Measurements from ENCODE around the gene HGD. TPM values are rescaled to one million over a fixed set of nuclear protein-coding genes. Genes with fewer than 3 reads are reported as not detected.
"Not testable (repeated sequence)": the region's sequence is repeated elsewhere in the genome, so short reads cannot be mapped to it uniquely, and the experiment has no call there.

HGD gene, protein sequence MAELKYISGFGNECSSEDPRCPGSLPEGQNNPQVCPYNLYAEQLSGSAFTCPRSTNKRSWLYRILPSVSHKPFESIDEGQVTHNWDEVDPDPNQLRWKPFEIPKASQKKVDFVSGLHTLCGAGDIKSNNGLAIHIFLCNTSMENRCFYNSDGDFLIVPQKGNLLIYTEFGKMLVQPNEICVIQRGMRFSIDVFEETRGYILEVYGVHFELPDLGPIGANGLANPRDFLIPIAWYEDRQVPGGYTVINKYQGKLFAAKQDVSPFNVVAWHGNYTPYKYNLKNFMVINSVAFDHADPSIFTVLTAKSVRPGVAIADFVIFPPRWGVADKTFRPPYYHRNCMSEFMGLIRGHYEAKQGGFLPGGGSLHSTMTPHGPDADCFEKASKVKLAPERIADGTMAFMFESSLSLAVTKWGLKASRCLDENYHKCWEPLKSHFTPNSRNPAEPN
- 1 to 10 TPM in 1 of 6 donors, under 1 TPM in 3, not detected in 2; 0.42 to 1.5 (median 0.85) TPM for polyA plus RNA-seq (ENCODE audit: low read depth in 6 of 6)

DNA sequence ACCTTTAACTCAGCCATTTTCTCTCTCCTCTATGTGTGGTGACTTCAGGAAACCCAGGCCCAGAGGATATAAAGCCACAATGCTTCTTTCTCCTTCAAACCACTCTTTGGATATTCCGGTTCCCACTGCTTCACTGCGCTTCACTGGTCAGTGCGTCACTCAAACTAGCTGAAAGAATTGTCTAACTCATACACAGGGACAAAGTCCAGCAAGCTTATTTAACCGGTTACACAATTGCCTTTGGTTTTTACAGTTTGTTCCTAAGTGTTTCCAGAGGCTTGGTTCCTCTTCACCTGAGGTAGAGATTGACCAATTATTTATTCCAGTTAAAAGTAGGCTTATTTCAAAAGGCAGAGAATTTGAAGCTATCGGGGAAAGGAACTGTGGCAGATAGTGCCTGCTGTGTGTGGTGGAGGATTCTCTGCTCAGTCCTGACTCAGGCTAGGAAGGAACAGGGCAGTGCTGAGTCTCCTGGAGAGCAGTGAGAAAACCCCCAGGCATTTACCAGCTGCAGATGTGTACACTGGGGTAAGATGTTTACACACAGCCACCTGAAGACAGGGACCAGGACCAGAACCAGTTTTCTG, at the start of gene HGD:
Gene HGD (minus strand): TSS at position 145 of the 587 bp plus-strand sequence. CDS start 128 bp downstream, at position 17.
- peaks cover 4 to 14% of the 10 kb centered on the region in 2 donors for H3K36me3 Mint-ChIP-seq
- H3K4me1 Mint-ChIP-seq: peaks cover 4 to 18% (median 13%) of the 10 kb centered on the region in 3 donors
- H3K27ac Mint-ChIP-seq: peak within 1 kb of the TSS in 1 of 6 donors; percentile 57
- H3K27me3 Mint-ChIP-seq: peaks cover 0 to 4% (median 0%) of the 10 kb centered on the region in 3 donors
- peaks cover 0 to 12% (median 6%) of the 10 kb centered on the region in 7 donors for H3K9me3 Mint-ChIP-seq
- DNase-seq (no peak), ATAC-seq (ENCODE audit: low read depth in 2 of 2) (no peak)
- H3K4me3 Mint-ChIP-seq: no peak within 1 kb of the TSS

DNA sequence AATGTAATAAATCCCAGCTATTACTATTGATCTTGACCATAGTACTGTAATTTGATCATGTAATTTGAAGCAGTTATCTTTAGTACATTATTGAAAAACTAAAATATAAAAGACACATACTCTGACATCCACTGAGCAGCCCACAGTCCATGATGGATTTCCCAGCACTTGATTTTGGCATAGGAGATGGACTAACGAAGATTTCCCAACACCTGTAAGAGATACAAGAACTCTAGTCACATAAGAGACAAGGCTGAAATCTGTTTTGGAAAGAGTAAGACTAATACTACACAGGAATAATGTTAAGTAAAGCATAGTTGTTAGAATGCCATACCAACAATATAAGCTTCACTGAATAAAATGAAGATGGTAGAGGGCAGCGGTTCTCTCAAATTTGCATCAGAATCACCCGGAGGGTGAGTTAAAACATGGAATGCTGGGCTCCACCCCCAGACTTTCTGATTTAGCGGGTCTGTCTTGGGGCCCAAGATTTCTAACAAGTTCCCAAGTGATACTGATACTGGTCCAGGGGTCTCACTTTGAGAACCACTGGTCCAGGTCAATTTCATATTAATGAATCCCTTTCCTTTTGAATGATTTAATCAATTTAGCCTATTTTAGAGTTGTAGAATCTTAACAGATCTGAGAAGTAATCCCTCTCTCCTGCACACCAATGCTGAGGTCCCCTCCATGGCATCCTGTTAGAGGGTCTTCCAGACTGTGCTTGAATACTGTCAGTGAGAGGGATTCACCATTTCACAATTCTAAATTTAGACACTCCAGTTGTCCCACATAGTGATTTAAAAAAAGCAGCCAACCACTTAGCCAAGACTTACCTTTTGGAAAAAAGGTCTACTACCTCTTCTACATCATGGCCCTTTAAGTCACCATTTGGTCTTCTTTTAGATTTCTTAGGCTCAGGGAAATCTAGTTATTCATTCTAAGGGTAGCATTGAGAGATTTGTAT, 48.8 kb upstream of the HGD start:
- no peak for DNase-seq
- Mint-ChIP-seq H3K9me3 (peaks cover 0 to 9% (median 4%) of the 10 kb centered on the region in 7 donors), H3K27ac (peak overlapping the region in 2 of 6 donors; percentile 3 to 8), H3K4me1 (no peaks in the 10 kb centered on the region), H3K27me3 (no peaks in the 10 kb centered on the region), H3K4me3 (no peak overlapping the region), H3K36me3 (no peaks in the 10 kb centered on the region)
- no peak for ATAC-seq (ENCODE audit: low read depth in 2 of 2)

DNA sequence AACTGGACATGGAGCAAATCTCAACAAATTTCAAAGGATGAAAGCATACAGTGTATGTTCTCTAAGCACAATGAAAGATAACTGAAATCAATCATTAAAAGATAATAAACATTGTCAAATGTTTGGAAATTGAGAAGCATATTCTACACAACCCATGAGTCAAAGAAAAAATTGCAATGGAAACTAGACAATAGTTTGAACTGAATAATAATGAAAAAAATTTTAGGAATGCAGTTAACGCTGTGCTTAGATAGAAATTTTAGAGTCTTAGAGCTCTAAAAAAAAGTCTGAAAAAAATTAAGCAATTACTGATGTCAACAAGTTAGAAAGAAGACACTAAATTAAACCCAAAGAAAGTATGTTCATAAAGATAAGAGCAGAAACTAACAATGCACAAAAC, 44.8 kb upstream of the HGD start:
- no peaks in the 10 kb centered on the region for H3K27me3 Mint-ChIP-seq
- H3K9me3 Mint-ChIP-seq: peaks cover 0 to 2% (median 0%) of the 10 kb centered on the region in 7 donors
- no peak for ATAC-seq (ENCODE audit: low read depth in 2 of 2)
- peak overlapping the region in 2 of 6 donors; percentile 8 to 76 for H3K27ac Mint-ChIP-seq
- H3K4me1 Mint-ChIP-seq: no peaks in the 10 kb centered on the region
- no peak for DNase-seq
- no peaks in the 10 kb centered on the region for H3K36me3 Mint-ChIP-seq
- H3K4me3 Mint-ChIP-seq: no peak overlapping the region

DNA sequence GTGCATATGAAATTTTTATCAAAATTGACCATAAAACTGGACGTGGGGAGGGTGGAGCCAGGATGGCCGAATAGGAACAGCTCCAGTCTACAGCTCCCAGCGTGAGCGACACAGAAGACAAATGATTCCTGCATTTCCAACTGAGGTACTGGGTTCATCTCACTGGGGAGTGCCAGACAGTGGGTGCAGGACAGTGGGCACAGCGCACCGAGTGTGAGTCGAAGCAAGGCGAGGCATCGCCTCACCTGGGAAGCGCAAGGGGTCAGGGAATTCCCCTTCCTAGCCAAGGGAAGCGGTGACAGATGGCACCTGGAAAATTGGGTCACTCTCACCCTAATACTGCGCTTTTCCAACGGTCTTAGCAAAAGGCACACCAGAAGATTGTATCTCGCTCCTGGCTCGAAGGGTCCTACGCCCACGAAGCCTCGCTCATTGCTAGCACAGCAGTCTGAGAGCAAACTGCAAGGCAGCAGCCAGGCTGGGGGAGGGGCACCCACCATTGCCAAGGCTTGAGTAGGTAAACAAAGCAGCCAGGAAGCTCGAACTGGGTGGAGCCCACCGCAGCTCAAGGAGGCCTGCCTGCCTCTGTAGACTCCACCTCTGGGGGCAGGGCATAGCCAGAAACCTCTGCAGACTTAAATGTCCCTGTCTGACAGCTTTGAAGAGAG, 37.3 kb upstream of the HGD start:
- Mint-ChIP-seq H3K27ac (peak overlapping the region in 4 of 6 donors; percentile 2 to 82 (median 80)), H3K4me3 (peak overlapping the region; percentile 56 to 87 (median 68)), H3K4me1 (peaks cover 20 to 31% (median 27%) of the 10 kb centered on the region in 3 donors)
- not testable (repeated sequence) for H3K36me3 Mint-ChIP-seq, H3K9me3 Mint-ChIP-seq, H3K27me3 Mint-ChIP-seq
- ATAC-seq (ENCODE audit: low read depth in 2 of 2) (peak in 1 of 2 donors; percentile 50), DNase-seq (peak; percentile 48)

DNA sequence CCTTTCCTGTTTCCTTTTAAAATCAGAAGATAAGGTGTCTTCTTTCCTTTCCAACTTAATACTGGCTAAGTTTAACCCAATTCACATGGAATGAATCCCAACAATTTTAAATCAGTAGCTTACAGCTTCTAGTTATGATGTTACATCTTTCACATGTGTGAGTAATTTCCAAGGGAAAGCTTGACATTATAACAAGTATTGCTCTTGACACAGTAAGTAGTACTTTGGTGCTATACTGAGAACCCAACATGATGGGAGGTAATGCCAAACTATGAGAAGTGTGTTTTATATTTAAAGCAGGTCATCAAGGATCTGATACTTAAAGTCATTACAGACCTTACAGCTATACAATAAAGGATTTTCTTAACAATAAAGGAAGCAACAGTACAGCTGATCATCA, 31.2 kb upstream of the HGD start:
- H3K36me3 Mint-ChIP-seq: no peaks in the 10 kb centered on the region
- no peak for ATAC-seq (ENCODE audit: low read depth in 2 of 2)
- no peaks in the 10 kb centered on the region for H3K9me3 Mint-ChIP-seq
- H3K4me3 Mint-ChIP-seq: no peak overlapping the region
- DNase-seq: no peak
- no peaks in the 10 kb centered on the region for H3K27me3 Mint-ChIP-seq
- peak overlapping the region in 2 of 6 donors; percentile 35 to 69 for H3K27ac Mint-ChIP-seq
- peaks cover 8 to 11% (median 10%) of the 10 kb centered on the region in 3 donors for H3K4me1 Mint-ChIP-seq

DNA sequence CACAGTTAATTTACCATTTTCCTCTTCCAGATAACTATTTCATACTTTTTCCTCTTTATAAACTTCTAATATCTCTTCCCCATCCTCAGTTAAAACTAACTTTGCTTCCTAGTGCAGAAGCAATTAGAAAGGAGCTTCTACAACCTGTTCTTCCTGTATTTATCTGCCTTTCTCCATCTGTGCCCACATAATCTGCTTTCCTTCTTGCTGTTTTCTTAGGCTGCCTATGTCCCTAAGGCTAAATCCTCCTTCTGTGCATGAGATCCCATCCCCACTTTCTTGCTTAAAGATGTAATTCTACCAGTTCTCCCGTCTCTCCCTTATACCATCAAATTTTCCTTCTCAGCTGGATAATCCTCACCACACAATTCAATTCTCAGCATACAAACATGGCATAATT, 28.3 kb upstream of the HGD start:
- no peaks in the 10 kb centered on the region for H3K27me3 Mint-ChIP-seq
- H3K36me3 Mint-ChIP-seq: peaks cover 0 to 14% of the 10 kb centered on the region in 2 donors
- peaks cover 7 to 11% (median 9%) of the 10 kb centered on the region in 3 donors for H3K4me1 Mint-ChIP-seq
- H3K9me3 Mint-ChIP-seq: no peaks in the 10 kb centered on the region
- no peak overlapping the region for H3K4me3 Mint-ChIP-seq
- DNase-seq (no peak), ATAC-seq (ENCODE audit: low read depth in 2 of 2) (no peak)
- H3K27ac Mint-ChIP-seq: no peak overlapping the region

DNA sequence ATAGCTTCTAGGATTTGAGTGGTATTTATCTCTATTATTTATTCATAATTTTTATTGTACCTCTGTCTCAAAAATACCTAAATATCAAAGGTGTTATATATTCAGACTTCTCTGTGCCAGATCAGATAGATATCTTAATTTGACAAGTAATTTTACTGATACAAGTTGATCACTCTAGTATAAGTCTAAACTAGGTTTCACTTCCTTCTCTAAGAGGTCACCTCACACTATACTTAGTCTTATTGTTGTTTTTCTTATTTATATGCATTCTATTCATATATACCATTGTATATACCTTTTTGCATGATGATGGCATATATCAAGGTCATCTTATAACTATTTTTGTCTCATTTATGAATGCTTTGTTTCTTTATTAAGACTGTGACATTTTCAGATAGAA, 26.4 kb upstream of the HGD start:
- Mint-ChIP-seq H3K9me3 (peaks cover 0 to 4% (median 0%) of the 10 kb centered on the region in 7 donors), H3K36me3 (peaks cover 5 to 29% of the 10 kb centered on the region in 2 donors), H3K27me3 (no peaks in the 10 kb centered on the region), H3K27ac (peak overlapping the region in 1 of 6 donors; percentile 5), H3K4me3 (no peak overlapping the region), H3K4me1 (peaks cover 7 to 11% (median 9%) of the 10 kb centered on the region in 3 donors)
- DNase-seq (no peak), ATAC-seq (ENCODE audit: low read depth in 2 of 2) (peak in 1 of 2 donors; percentile 41)

DNA sequence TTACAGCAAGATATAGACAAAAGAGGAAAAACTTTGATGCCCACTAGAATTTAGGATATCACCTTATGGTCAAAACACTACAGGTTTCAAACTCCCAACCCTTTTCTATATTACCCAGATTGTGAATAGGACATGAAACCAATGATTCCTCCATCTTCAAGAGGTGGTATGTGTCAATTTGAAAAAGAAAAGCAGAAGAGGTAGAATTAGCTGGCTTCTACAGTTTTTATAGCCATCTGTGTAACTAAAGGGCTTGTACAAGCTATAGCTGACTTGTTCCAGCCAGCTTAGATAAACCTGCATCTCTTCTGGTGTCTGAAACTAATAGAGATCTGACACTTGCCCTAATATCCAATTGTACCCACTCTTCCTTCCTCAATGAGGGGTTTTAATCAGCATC, 24.9 kb upstream of the HGD start:
- no peak for DNase-seq
- peaks cover 7 to 11% (median 9%) of the 10 kb centered on the region in 3 donors for H3K4me1 Mint-ChIP-seq
- H3K4me3 Mint-ChIP-seq: no peak overlapping the region
- peaks cover 0 to 9% (median 2%) of the 10 kb centered on the region in 7 donors for H3K9me3 Mint-ChIP-seq
- peaks cover 9 to 35% of the 10 kb centered on the region in 2 donors for H3K36me3 Mint-ChIP-seq
- H3K27me3 Mint-ChIP-seq: no peaks in the 10 kb centered on the region
- no peak overlapping the region for H3K27ac Mint-ChIP-seq
- ATAC-seq (ENCODE audit: low read depth in 2 of 2): no peak

DNA sequence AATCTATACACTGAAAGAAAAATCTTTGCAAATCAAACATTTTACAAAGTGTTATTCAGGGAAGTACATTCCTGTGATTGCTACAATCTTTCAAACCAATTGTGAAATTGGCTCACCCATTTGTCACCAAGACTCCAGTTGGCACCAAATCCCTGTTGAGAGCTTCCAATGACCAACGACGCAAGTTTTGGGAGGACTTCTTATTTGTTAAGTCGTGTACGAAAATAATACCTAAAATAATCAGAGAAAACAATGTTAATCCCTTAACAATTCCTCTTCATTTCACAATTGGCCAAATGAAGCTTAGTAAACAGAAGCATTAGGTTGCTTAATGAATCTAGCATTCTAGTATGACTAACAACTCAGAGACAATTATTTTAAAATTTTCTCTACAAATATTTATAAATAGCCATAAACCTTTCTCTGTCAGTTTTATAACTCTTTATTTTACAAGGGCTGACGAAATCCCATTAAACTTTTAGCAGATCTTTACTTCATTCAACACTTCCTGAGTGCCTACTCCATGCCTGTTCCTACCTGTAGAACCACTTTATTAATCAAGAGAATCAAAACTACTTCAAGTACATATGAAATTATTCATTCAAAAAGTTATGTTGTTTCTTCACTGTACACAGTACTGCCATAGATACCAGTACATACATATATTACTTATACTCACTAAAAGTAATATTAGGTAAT, 24.0 kb upstream of the HGD start:
- DNase-seq (no peak), ATAC-seq (ENCODE audit: low read depth in 2 of 2) (no peak)
- H3K9me3 Mint-ChIP-seq: peaks cover 0 to 9% (median 2%) of the 10 kb centered on the region in 7 donors
- no peaks in the 10 kb centered on the region for H3K27me3 Mint-ChIP-seq
- H3K4me1 Mint-ChIP-seq: peaks cover 7 to 11% (median 9%) of the 10 kb centered on the region in 3 donors
- H3K4me3 Mint-ChIP-seq: no peak overlapping the region
- no peak overlapping the region for H3K27ac Mint-ChIP-seq
- H3K36me3 Mint-ChIP-seq: peaks cover 9 to 35% of the 10 kb centered on the region in 2 donors

DNA sequence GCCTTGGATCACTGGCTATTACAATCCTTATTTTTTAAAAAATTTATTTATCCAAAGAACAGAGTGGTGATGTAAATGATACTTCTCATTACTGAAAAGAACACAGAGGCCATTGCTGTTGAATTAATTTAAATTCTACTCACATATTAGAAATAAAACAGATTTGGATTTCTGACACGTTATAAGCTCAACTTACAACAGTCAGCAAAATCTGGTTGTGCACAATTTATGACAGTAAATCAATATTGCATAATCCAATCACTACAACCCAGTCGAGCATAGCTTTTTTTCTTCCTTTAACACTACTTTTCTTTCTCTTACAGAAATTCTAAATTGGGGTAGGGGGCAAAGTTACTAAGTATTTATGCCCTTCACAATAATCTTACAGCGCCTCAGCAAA, 17.3 kb upstream of the HGD start:
- no peak for DNase-seq
- no peak for ATAC-seq (ENCODE audit: low read depth in 2 of 2)
- Mint-ChIP-seq H3K27ac (peak overlapping the region in 1 of 6 donors; percentile 12), H3K27me3 (no peaks in the 10 kb centered on the region), H3K4me1 (no peaks in the 10 kb centered on the region), H3K36me3 (peaks cover 9 to 23% of the 10 kb centered on the region in 2 donors), H3K4me3 (no peak overlapping the region), H3K9me3 (peaks cover 0 to 9% (median 2%) of the 10 kb centered on the region in 7 donors)

DNA sequence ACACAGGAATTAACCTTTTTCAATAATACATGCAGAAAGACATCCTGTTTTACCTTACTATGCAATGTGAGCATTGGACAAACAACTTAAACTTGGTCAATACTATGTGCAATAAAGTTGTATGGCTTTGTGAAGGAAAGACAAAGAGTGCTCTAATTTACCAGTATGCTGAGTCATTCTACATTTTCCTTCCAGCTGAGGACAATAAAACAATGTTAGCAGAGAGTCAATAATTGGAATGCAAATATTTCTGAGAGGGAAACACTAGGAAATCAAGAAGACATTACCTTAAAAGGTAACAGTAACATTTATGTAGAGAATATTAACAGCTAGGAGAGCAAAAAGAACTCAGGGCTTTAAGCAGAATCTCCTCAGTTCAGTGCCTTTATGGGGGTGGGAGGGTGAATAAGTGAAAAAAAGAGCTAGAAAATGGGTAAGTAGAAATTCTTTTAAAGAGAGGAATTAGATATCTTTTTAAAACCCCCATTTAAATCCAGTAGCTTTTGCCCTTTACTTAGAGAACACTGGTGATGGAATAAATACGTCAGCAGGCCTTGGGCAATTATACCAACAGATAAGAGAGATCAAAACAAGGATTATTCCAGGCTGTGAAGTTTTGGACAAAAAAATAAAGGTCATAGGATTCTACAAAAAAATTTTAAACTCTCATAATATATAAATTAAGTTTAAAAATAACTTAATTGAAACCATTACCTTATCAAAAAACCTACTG, 11.6 kb upstream of the HGD start:
- no peaks in the 10 kb centered on the region for H3K27me3 Mint-ChIP-seq
- peaks cover 0 to 1% (median 0%) of the 10 kb centered on the region in 3 donors for H3K4me1 Mint-ChIP-seq
- no peaks in the 10 kb centered on the region for H3K9me3 Mint-ChIP-seq
- no peak overlapping the region for H3K4me3 Mint-ChIP-seq
- ATAC-seq (ENCODE audit: low read depth in 2 of 2): no peak
- DNase-seq: no peak
- H3K27ac Mint-ChIP-seq: no peak overlapping the region
- peaks cover 0 to 7% of the 10 kb centered on the region in 2 donors for H3K36me3 Mint-ChIP-seq

Measured in naive B cell (primary cell).